D721Med (cell line): ENCODE measurements around the gene RAD51.
"Not testable (repeated sequence)": the region's sequence is repeated elsewhere in the genome, so short reads cannot be mapped to it uniquely, and the experiment has no call there.

ENCODE experiments used
- DNase-seq: peaks from one replicate; pipeline ENCODE4 v3.0.0; 2011; ENCODE audit warnings: low spot score; ENCODE audit not compliant: insufficient read length
- FAIRE-seq: peaks from 2 replicates; lab custom pipeline; 2011; peaks lifted over from hg19 to GRCh38; lab: Jason Lieb, UNC
- TF ChIP-seq, protein P1 (sequence below): IDR thresholded peaks from 2 replicates; pipeline ENCODE4 v1.5.1; 2012; ENCODE audit warnings: mild to moderate bottlenecking, control low read depth; ENCODE audit not compliant: insufficient read depth; ENCODE audit errors: missing control alignments

Gene RAD51

GRCh38 chr15:40694688-40695468 lies at the start of gene RAD51:
RAD51 (plus strand) TSS chr15:40695174; CDS start chr15:40698759, 3,585 bp downstream.
- TF ChIP-seq, protein P1, sequence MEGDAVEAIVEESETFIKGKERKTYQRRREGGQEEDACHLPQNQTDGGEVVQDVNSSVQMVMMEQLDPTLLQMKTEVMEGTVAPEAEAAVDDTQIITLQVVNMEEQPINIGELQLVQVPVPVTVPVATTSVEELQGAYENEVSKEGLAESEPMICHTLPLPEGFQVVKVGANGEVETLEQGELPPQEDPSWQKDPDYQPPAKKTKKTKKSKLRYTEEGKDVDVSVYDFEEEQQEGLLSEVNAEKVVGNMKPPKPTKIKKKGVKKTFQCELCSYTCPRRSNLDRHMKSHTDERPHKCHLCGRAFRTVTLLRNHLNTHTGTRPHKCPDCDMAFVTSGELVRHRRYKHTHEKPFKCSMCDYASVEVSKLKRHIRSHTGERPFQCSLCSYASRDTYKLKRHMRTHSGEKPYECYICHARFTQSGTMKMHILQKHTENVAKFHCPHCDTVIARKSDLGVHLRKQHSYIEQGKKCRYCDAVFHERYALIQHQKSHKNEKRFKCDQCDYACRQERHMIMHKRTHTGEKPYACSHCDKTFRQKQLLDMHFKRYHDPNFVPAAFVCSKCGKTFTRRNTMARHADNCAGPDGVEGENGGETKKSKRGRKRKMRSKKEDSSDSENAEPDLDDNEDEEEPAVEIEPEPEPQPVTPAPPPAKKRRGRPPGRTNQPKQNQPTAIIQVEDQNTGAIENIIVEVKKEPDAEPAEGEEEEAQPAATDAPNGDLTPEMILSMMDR = no peak
- no peak for FAIRE-seq

DNA sequence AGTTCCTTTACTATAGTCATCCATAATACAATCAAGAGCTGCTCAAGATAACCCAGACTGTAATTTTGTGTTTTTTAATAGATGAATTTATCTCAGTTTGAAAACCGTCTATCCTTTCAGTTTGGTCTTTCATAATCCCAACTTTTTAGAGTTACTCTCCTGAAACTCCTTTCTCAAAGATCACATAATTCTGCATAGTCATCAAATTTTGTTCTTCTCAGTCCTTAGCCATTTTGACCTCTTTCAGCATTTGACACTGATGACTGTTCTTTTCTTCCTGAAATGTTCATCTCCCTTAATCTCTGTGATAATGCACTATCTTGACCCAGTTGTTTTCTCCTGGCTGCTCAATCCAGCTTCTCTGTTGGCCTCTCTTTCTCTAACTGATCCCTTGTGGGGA lies 47.5 kb upstream of the RAD51 start:
- no peak for DNase-seq
- TF ChIP-seq, protein P1 = no peak
- no peak for FAIRE-seq

More at GRCh38 chr15:40694688-40695468, at the start of gene RAD51:
- peak; percentile 97 for DNase-seq

DNA sequence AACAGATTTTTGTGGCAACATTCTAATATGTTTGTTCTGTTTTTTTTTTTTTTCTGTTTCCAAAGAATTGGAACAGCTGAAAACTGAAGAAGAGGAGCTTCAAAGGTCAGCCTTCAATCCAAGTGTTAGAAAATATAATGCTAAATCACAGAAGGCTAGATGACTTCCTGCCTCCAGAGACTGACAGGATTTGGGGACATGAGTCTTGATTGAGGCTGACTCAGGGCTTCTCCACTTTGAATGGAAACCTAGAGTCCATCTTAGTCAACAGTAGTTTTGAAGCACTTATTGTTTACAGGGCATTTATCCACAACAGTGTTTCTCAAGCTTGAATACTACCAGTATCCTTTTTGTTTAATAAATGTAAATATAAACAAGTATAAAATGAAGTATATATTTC lies 44.5 kb upstream of the RAD51 start:
- TF ChIP-seq, protein P1 = no peak
- DNase-seq = no peak
- no peak for FAIRE-seq

GRCh38 chr15:40660686-40661085 lies 34.3 kb upstream of the RAD51 start:
- DNase-seq (no peak), FAIRE-seq (no peak)

DNA sequence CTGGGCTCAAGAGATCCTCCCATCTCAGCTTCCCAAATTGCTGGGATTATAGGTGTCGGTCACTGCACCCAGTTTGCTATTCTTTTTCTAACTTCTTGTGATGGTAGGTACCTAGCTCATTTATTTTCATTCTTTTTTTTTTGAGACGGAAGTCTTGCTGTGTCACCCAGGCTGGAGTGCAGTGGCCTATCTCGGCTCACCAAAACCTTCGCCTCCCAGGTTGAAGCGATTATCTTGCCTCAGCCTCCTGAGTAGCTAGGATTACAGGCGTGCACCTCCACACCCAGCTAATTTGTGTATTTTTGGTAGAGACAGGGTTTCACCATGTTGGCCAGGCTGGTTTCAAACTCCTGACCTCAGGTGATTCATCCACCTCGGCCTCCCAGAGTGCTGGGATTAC lies 30.1 kb upstream of the RAD51 start:
- TF ChIP-seq, protein P1 = no peak
- FAIRE-seq (no peak), DNase-seq (no peak)

More at GRCh38 chr15:40660686-40661085, 34.3 kb upstream of the RAD51 start:
- TF ChIP-seq, protein P1 = no peak

GRCh38 chr15:40676290-40676689 lies 18.7 kb upstream of the RAD51 start:
- not testable (repeated sequence) for FAIRE-seq, DNase-seq

DNA sequence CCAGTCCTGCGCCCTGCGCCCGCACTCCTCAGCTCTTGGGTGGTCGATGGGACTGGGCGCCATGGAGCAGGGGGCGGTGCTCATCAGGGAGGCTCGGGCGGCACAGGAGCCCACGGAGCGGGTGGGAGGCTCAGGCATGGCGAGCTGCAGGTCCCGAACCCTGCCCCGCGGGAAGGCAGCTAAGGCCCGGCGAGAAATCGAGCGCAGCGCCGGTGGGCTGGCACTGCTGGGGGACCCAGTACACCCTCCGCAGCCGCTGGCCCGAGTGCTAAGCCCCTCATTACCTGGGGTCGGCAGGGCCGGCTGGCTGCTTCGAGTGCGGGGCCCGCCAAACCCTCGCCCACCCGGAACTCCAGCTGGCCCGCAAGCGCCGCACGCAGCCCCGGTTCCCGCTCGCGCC lies 18.1 kb upstream of the RAD51 start:
- DNase-seq, FAIRE-seq: not testable (repeated sequence)

DNA sequence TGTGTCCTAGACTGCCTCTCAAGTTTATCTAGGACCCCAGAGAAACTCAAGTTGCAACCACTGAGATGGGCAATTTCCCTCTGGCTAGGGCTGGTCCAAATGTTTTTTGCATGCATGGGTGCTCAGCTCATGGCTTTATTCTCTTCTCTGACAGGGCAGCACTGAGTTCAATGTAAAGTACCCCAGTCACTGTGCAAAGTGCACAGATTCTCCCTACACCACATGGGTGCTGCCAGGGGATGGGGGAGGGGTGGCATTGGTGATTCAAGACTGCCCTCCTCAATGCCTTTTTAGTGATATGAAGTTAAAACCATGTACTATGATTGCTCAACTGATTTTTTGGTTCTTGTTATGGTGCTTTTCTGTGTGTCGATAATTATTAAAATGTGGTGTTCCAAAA lies 14.8 kb upstream of the RAD51 start:
- TF ChIP-seq, protein P1 = no peak
- DNase-seq = no peak
- FAIRE-seq = no peak

GRCh38 chr15:40680959-40681358 lies 14.0 kb upstream of the RAD51 start:
- DNase-seq, FAIRE-seq: not testable (repeated sequence)
